Cardiac fibroblast (primary cell): ENCODE measurements around the gene GAR1.

Source experiments
- DNase-seq, 2 donors: peaks; one replicate each; pipeline versions ENCODE4 v3.0.0 to v3.0.0-alpha.2; 2010; ENCODE audit warnings: low read depth in 2 of 2
- H3K4me3 ChIP-seq, 2 donors: replicated peaks in 1 of 2; 1 replicate in 1 of 2; 2 replicates in 1 of 2; pipeline ENCODE4 v1.5.1; 2011; ENCODE audit warnings: low read depth in 2 of 2, low read length in 2 of 2, mild to moderate bottlenecking in 2 of 2, moderate library complexity in 1 of 2
- TF ChIP-seq, protein P1 (sequence below): IDR thresholded peaks from one replicate; pipeline ENCODE4 v1.5.1; 2011; ENCODE audit warnings: low read depth, mild to moderate bottlenecking, low read length, inconsistent platforms

Gene GAR1

DNA sequence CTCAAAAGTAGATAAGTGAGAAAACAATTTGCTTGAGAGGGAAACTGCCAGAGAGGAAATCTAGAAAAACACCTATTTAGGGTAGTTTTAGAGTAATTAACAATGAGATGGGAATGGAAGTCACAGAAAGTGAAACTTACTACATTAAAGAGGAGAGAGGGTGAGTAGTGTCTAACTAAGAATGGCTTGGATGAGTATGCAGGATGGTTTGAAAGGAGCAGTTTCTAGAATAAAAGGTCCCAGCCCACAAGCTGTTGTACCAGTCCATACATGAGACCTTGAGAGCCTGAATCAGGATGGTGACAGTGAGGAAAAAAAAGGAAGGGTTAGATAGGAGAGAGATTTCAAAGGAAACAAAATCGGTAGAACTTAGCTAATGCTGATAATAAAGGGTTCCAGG is 1.3 kb downstream of the GAR1 start:
- DNase-seq: no peak
- TF ChIP-seq, protein P1, sequence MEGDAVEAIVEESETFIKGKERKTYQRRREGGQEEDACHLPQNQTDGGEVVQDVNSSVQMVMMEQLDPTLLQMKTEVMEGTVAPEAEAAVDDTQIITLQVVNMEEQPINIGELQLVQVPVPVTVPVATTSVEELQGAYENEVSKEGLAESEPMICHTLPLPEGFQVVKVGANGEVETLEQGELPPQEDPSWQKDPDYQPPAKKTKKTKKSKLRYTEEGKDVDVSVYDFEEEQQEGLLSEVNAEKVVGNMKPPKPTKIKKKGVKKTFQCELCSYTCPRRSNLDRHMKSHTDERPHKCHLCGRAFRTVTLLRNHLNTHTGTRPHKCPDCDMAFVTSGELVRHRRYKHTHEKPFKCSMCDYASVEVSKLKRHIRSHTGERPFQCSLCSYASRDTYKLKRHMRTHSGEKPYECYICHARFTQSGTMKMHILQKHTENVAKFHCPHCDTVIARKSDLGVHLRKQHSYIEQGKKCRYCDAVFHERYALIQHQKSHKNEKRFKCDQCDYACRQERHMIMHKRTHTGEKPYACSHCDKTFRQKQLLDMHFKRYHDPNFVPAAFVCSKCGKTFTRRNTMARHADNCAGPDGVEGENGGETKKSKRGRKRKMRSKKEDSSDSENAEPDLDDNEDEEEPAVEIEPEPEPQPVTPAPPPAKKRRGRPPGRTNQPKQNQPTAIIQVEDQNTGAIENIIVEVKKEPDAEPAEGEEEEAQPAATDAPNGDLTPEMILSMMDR: no peak
- peak overlapping the region in 1 of 2 donors; percentile 94 for H3K4me3 ChIP-seq

DNA sequence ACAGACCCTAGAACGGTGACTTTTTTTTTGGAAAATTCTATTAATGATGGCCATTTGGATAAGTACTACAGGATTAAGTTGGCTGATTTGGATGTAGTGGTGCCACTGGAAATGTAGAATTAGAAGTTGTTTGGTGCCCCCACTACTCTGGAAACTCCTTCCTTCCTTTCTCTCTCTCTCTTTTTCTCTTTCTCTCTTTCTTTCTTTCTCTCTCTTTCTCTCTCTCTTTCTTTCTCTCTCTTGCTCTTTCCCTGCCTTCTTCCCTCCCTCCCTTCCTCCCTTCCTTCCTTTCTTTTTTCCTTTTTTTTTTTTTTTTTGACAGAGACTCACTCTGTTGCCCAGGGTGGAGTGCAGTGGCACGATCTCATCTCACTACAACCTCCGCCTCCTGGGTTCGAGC is 2.7 kb downstream of the GAR1 start:
- DNase-seq: no peak
- TF ChIP-seq, protein P1: no peak

DNA sequence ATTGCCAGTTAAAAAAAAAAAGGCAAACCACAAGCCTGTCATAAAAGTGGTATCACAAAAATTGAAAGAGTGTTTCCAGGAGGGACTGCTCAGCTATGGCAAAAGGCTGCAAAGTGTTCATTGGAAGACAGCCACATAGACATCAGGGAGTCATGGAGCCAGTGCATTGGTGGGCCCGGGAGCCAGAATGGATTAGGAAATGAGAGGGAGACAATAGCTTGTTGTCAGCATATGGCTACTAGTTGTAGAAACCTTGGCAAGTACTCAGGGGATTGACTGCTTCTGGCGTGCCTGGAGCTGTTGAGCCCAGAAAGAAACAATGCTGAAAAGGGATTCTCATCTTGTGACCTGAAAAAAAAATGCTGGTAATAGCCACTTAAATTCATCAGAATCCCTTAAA is 5.0 kb downstream of the GAR1 start:
- no peak overlapping the region for H3K4me3 ChIP-seq
- TF ChIP-seq, protein P1: no peak
- peak; percentile 59 to 70 for DNase-seq

More for the DNA sequence above, 2.7 kb downstream of the GAR1 start:
- H3K4me3 ChIP-seq: no peak overlapping the region

DNA sequence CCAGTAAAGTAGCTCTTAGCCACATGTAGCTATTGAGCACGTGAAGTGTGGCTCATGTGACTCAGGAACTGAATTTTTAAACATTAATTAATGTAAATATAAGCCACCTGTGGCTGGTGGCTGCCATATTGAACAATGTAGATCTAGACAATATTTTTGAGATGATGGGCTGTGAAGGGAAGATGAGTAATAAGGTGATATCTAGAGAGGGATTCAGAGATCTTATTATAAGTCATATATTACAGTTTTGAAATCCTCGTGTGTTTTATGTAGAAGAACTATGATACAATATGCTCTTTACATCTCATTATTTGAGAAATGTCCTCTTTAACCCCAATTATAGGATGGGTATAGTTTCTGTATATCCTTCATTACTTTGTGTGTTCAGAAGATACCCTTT is 5.6 kb downstream of the GAR1 start:
- no peak overlapping the region for H3K4me3 ChIP-seq
- TF ChIP-seq, protein P1: no peak
- no peak for DNase-seq

DNA sequence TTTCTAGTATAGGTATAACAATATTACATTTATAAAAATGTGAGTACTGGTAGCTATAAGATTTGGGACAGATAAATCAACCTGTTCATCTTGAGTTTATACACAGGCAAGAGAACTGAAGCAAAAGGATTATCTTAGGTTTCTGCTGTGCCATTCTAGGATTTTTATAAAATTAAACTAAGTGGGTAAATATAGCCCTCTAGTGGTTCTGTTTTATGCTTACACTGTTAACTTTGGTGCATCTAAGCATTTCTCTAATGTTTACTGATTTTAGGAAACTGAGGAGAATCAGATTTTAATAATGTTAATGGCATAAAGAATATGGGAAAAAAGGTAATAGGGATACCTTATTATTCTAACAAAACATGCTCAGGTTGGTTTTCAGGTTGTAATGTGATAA is 11.2 kb downstream of the GAR1 start:
- TF ChIP-seq, protein P1: peak; percentile 49
- peak; percentile 46 to 55 for DNase-seq
- H3K4me3 ChIP-seq: no peak overlapping the region

DNA sequence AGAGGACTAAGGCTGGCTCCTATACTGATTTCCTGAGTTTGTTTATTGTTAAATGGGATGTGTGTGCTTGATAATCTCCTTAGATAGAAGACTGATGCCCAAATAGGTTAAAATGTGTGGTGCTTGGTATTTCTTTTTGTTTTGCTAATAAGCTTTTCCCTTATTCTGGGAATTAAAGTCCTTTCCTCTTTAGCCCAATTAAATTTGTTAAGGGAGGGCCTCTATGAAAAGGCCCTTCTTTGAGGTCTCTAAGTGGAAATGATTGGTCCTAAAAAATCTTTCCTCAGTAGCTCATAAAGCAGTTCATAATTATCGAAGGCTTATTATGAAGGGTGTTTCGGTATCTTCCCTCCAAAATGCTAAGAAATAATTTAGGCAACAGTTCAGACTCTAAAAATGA is 12.1 kb downstream of the GAR1 start, which contains the start of gene RRH:
Gene RRH (plus strand): TSS at position 301 of the 400 bp plus-strand sequence. CDS start 56 bp downstream, at position 357.
- no peak for DNase-seq
- TF ChIP-seq, protein P1: no peak
- H3K4me3 ChIP-seq: no peak within 1 kb of the TSS

DNA sequence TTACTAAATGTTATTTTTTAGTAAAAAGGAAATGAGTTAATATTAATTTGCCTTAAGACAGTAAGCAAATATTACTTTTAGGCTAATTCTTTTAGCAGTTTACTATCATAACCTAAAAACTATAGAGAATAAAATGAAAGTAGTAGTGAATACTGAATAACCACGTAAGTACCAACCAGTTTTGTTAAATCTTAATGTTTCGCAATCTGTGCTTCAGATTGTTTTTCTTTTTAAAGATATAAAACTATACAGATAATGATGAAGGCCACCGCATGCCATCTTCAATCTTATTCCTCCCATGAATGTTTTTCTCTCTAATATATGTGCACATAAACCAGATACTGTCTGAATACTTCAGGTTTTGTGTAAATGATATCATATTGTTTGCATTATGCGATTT is 18.2 kb downstream of the GAR1 start:
- DNase-seq: no peak
- TF ChIP-seq, protein P1: no peak
- H3K4me3 ChIP-seq: no peak overlapping the region
